Adipose tissue (tissue), 3 donors: ENCODE data around the gene PRRT1. TPM values are rescaled to one million over a fixed set of nuclear protein-coding genes. Genes with fewer than 3 reads are reported as not detected.
A peak's percentile ranks its signal among the peaks of the same experiment; 100 is the strongest.

Source experiments
- H3K27ac ChIP-seq: one replicate; pipeline ENCODE4 v1.5.1; 2013; ENCODE audit warnings: low read depth, low read length
- WGBS, 3 donors: extraction: QIAGEN DNeasy Blood & Tissue Kit; methylation state at CpG; one replicate each; pipeline ENCODE4 v1.1.7; 2013; 5-methylcytosine and 5-hydroxymethylcytosine counted together
- polyA plus RNA-seq, 3 donors: library from polyadenylated mRNA; stranded (reverse); fragments of 200-250 nt; gene quantifications; one replicate each; pipeline ENCODE4 v1.2.3, GENCODE V29; 2013
- donor health status: healthy with polysubstance abuse.
- donor health status: Bipolar disorder and iron deficiency.
- donor health status: healthy.

PRRT1 gene
- polyA plus RNA-seq, 3 donors = 0.70 to 5.6 (median 1.4) TPM

GRCh38 chr6:32177183-32177787, 25.5 kb upstream of the PRRT1 start:
- 0 to 1% (median 0%) methylated on average over 19 to 20 of the region's 20 CpGs for WGBS, 3 donors
- peak overlapping the region; percentile 51 for H3K27ac ChIP-seq

DNA sequence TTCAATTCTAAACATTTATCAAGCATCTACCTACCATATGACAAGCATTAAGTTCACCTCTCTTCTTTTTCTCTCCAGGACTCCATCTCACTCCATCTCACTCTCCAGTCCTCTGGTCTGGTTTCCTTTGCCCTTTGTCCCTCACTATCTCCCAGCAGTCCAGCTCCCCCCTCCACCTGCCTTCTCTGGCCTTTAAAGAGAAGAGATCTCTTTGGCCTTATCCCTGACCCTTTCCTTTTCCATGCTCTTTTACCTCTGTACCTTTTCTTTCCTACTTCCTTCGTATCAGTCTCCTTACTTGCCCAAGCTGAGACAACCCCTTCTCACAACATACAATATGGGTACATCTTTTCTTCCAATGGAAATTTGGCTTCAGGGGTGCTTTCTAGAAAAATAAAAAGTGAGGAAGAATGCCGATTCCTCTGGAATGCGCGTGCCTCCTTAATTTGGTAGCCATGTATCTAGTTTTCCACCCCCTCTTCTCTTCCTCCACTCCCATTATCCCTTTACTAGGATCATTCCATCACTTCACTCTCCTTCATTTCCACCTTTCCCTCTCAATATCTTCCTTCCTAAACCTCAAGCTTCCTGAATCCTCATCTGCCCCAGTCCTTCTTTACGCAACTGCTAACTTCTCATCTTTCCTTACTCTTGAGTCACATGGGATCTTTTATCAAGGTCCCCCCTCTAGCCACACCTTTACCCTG, 24.9 kb upstream of the PRRT1 start:
- peak overlapping the region; percentile 51 for H3K27ac ChIP-seq
- WGBS, 3 donors = 16 to 28% (median 26%) methylated on average over 5 of the region's 5 CpGs

GRCh38 chr6:32175711-32176475, 24.2 kb upstream of the PRRT1 start, which contains the start of gene AGPAT1:
TSS of gene AGPAT1 (minus strand) at chr6:32176084. CDS start at chr6:32171496, 4,588 bp downstream.
- H3K27ac ChIP-seq = peak within 1 kb of the TSS; percentile 51
- 1% methylated on average over 23 to 27 of the region's 27 CpGs for WGBS, 3 donors

GRCh38 chr6:32175322-32175710, 23.6 kb upstream of the PRRT1 start:
- 12 to 13% (median 13%) methylated on average over 2 of the region's 2 CpGs for WGBS, 3 donors
- H3K27ac ChIP-seq = no peak overlapping the region

DNA sequence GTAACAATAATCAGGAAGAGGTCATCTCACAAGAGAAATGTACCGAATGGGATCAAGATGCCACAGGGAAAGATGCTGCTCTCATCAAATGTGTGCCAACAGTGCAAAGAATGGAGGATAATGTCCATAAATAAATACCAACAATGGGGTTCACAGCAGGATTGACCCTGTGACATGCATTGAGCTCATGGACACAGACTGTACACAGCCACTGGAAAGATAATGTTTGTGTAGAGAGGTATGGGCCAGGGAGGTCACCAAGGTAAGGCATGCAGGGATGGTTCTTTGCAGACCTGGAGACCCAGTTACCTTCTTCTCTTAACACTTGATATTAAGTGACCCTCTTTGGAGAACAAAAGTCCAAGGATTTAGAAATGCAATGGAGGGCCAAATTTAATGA, 22.7 kb upstream of the PRRT1 start:
- WGBS, 3 donors = 84 to 89% (median 88%) methylated on average over 1 of the region's 1 CpG
- H3K27ac ChIP-seq = no peak overlapping the region

GRCh38 chr6:32173051-32173727, 21.4 kb upstream of the PRRT1 start:
- no peak overlapping the region for H3K27ac ChIP-seq

GRCh38 chr6:32171234-32171633, 19.5 kb upstream of the PRRT1 start:
- WGBS, 3 donors = 91 to 96% (median 95%) methylated on average over 6 of the region's 6 CpGs

More at GRCh38 chr6:32173051-32173727, 21.4 kb upstream of the PRRT1 start:
- WGBS, 3 donors = 68 to 71% (median 70%) methylated on average over 4 of the region's 4 CpGs

DNA sequence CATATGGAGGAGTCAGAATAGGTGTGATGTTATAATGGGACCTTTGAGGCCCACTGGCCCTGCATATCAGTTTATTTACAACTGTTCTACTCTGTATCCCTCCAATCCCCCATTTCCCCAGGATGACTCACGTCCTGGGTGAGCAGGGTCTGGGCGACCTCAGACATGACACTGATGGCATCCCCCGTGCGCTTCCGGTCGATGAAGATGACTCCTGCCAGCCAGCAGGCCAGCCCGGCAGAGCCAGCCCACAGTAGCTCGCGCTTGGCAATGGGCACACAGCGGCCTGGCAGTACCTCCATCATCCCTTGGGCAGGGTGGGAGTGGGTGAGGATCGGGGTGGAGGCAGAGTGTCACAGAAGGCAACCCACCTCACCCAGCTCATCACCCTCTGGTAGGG, 18.6 kb upstream of the PRRT1 start:
- no peak overlapping the region for H3K27ac ChIP-seq
- 90 to 98% (median 92%) methylated on average over 11 of the region's 11 CpGs for WGBS, 3 donors

More at GRCh38 chr6:32171234-32171633, 19.5 kb upstream of the PRRT1 start:
- no peak overlapping the region for H3K27ac ChIP-seq

GRCh38 chr6:32168807-32169591, 17.3 kb upstream of the PRRT1 start:
- WGBS, 3 donors = 81 to 84% (median 83%) methylated on average over 11 of the region's 11 CpGs
- no peak overlapping the region for H3K27ac ChIP-seq

DNA sequence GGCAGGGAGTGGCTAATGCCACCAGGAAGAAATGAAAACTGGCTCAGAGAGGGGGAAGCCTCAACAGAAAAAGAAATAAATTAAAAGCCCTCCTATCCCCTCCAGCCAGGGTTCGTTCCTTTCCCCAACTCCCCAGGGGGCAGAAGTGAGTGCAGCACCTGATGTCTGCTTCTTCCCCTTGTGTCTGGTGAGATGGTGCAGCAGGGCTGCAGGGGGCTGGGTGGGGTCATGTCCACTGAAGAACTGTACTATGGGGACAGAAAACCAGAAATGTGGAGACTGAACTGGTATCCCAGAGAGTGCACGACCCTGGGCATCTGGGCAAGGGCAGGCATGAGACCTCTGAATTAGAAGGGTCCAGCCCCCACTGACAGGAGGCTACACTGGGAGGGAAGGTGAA, 16.6 kb upstream of the PRRT1 start:
- no peak overlapping the region for H3K27ac ChIP-seq
- WGBS, 3 donors = 67 to 86% (median 78%) methylated on average over 2 of the region's 2 CpGs

- no peak overlapping the region for H3K27ac ChIP-seq
- 44 to 80% (median 76%) methylated on average over 6 of the region's 6 CpGs for WGBS, 3 donors
Measured at GRCh38 chr6:32167761-32168262, 16.1 kb upstream of the PRRT1 start.

- 86 to 87% (median 87%) methylated on average over 31 to 32 of the region's 32 CpGs for WGBS, 3 donors
- no peak overlapping the region for H3K27ac ChIP-seq
Measured at GRCh38 chr6:32167154-32167760, 15.5 kb upstream of the PRRT1 start.

DNA sequence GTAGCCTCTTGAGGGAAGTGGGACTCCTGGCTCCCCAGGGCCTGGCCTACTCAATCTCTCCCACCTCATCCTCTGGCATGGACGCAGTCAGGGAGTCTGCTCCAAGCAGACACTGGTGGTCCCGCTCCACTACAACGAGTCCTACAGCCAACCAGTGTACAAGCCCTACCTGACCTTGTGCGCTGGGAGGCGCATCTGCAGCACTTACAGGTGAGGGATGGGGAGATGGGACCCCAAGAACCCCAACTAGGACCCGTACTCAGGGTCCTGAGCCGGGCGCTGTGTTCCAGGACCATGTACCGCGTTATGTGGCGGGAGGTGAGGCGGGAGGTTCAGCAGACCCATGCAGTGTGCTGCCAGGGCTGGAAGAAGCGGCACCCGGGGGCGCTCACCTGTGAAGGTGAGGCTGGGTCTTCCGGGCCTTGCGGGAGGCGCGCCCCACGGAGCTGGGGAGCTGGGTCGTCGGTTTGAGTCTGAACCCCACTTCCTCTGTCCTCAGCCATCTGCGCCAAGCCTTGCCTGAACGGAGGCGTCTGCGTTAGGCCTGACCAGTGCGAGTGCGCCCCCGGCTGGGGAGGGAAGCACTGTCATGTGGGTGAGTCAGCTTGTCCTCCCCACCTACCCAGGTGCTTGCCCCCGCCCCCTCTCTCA, 14.8 kb upstream of the PRRT1 start:
- H3K27ac ChIP-seq = no peak overlapping the region
- 86 to 90% (median 86%) methylated on average over 30 of the region's 30 CpGs for WGBS, 3 donors

DNA sequence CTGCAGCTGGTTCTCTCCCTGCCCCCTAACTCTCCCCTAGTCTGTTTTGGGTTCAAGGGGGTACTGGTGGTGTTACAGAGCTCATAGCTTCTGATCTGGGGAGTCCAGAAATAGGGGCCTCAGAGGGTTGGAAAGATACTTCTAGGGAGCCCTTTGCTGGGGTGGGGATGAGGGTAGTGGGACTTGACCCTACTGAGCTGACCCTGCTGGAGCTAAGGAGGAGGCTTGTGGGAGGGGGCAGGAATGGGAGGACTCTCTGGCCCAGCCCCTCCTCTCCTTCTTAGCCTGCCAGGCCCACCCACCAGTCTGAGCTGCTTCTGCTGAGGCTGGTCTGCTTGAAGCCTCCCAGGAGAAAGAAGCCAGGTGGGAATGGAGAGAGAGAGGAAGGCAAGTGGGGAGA, 12.6 kb upstream of the PRRT1 start, which contains the start of gene EGFL8:
Gene EGFL8, plus strand, starts transcription at position 301 of the 400 bp plus-strand sequence. CDS start 1,571 bp downstream, outside the sequence.
- no peak within 1 kb of the TSS for H3K27ac ChIP-seq

GRCh38 chr6:32163559-32164258, 12.0 kb upstream of the PRRT1 start:
- H3K27ac ChIP-seq = no peak overlapping the region
- WGBS, 3 donors = 81 to 85% (median 81%) methylated on average over 7 of the region's 7 CpGs

DNA sequence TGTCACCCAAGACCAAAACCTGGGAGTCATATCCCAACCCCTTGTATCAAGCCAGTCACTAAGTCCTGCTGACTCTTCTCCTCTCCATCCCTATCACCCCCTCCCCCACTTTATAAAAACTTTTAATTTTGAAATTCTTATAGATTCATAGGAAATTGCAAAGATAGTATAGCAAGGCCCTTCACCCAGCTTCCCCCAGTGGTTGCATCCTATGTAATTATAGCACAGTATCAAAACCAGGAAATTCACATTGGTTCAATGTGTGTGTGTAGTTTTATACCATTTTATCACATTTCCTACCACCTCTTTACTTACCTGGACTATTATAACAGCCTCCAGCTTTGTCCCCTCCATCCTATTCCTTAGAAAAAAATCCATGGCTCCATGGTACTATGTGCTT, 6.3 kb upstream of the PRRT1 start:
- no peak overlapping the region for H3K27ac ChIP-seq
